GM12874 (cell line): ENCODE results near the gene RNF103.

ENCODE experiments used
- TF ChIP-seq, protein P1 (sequence below): IDR thresholded peaks from 2 replicates; pipeline ENCODE4 v1.5.1; 2011; ENCODE audit warnings: low read depth, mild to moderate bottlenecking, control low read depth, low read length, moderate library complexity; ENCODE audit not compliant: insufficient read depth

RNF103 gene, protein sequence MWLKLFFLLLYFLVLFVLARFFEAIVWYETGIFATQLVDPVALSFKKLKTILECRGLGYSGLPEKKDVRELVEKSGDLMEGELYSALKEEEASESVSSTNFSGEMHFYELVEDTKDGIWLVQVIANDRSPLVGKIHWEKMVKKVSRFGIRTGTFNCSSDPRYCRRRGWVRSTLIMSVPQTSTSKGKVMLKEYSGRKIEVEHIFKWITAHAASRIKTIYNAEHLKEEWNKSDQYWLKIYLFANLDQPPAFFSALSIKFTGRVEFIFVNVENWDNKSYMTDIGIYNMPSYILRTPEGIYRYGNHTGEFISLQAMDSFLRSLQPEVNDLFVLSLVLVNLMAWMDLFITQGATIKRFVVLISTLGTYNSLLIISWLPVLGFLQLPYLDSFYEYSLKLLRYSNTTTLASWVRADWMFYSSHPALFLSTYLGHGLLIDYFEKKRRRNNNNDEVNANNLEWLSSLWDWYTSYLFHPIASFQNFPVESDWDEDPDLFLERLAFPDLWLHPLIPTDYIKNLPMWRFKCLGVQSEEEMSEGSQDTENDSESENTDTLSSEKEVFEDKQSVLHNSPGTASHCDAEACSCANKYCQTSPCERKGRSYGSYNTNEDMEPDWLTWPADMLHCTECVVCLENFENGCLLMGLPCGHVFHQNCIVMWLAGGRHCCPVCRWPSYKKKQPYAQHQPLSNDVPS

DNA sequence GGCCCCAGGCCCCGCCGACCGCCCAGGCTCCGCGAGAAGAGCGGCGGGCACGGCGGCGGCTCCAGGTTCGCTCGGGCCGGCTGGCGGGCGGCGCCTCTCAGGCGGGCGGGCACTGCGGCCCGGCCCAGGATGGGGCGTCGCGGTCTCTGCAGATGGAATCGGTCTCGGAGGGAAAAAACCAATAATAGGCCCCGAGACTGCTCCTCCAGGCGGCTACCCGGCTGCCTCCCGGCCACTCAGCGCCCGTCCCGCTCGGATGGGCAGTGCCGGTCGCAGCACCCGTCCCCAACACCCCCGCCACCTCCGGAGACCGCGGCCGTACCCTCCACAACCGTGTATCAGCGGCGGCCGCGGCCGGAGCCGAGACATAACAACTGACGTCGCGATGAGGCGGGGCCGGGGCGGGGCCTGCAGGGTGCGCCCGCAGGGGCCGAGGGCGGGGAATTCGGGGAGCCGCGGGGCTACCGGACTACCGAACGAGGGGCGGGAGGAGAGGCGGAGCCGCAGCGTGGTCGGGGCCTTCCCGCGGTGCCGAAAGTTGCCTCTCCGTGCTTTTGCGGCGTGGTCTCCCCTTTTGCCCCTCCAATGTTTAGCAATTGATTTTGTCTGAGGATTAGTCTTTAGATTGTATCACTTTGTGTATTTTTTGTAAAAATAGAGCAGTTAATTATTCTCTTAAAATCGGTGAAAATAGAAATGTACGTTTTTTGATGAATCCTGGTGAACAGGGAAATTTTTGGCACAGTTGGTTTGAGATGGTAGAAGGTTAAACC, at the start of gene RNF103:
Gene RNF103 (minus strand): TSS at position 372 of the 773 bp plus-strand sequence. CDS start 979 bp downstream, outside the sequence.
- TF ChIP-seq, protein P1, sequence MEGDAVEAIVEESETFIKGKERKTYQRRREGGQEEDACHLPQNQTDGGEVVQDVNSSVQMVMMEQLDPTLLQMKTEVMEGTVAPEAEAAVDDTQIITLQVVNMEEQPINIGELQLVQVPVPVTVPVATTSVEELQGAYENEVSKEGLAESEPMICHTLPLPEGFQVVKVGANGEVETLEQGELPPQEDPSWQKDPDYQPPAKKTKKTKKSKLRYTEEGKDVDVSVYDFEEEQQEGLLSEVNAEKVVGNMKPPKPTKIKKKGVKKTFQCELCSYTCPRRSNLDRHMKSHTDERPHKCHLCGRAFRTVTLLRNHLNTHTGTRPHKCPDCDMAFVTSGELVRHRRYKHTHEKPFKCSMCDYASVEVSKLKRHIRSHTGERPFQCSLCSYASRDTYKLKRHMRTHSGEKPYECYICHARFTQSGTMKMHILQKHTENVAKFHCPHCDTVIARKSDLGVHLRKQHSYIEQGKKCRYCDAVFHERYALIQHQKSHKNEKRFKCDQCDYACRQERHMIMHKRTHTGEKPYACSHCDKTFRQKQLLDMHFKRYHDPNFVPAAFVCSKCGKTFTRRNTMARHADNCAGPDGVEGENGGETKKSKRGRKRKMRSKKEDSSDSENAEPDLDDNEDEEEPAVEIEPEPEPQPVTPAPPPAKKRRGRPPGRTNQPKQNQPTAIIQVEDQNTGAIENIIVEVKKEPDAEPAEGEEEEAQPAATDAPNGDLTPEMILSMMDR: no peak

DNA sequence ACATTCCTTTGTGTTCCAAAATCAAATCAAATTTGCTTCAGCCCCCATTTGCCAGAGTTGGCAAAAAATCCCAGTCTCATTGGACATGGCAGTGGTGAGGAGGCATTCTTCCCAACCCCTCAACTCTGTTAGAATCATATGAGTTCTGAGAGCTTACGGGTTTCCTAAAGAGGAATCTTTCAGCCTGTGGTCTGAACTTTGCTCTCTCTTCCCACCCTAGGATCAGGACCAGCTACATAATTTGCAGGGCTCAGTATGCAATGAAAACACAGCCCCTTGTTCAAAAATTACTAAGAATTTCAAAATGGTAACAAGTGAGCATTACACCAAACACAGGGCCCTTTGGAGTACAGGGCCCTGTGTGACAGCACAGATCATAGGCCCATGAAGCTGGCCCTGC, 49.3 kb upstream of the RNF103 start:
- TF ChIP-seq, protein P1: no peak

DNA sequence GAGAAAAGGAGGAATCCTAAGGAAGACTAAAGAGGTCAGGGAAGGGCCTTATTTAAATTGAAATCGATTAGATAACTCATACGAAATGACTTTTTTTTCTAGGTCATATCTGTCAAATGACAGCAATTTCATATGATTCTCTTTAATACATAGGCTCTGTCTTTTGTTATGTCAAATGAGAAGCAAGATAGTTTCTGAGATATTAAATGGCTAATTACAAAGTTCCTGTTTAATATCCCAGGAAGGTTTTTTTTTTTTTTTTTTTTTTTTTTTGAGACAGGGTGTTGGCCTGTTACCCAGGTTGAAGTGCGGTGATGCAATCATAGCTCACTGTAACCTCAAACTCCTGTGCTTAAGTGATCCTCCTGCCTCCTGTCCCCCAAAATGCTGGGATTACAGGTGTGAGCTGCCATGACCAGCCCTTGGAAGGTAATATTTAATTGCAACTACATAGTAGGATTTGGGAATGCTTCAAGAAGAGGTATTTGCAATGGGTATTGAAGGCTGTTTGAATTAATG, 48.4 kb upstream of the RNF103 start:
- TF ChIP-seq, protein P1: no peak

DNA sequence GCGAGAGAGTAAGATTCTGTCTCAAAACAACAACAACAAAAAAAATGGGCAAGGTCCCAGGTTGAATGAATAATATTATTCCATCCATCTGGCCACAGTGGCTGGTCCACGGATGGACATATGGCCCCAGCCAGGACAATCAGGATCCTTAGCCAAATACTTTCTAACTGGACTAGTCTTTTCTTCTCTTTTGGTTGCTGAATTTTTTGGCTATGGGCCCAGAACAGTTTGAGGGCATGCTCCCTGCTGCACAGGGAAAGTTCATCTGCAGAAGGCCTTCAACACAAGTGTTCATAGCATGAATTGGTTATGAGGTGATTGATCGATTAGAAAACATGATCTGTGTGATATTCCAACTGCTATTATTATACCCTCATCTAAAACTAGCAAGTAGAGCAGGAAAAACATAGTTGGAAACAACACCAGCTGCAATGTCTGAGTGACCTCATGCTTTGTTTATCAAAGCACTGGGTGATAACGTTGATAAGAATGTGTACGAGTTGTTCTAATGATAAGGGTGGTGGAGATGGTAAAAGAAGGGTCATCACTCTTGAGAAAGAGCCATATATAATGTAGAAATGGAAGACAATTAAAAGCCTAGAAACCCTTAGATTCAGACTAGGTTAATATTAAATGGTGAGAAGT, 47.8 kb upstream of the RNF103 start:
- TF ChIP-seq, protein P1: no peak

DNA sequence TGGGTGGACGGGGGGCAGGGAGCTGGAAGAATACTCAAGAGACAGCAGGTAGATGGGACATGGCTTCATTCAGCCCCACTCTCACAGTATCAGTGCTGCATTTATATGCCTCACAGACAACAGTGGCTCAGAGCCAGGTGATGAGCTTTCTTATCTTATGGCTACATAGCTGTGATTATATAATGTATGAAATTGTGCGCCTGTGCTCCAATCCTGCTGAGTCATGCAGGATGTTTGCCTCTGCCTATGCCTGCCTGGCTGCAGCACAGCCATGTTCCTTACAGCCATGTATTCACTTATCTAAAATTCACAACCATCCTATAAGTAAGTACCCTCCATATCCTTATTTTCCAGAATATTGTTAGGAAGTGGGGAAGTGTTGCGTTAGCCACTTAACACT, 37.7 kb upstream of the RNF103 start:
- TF ChIP-seq, protein P1: no peak

DNA sequence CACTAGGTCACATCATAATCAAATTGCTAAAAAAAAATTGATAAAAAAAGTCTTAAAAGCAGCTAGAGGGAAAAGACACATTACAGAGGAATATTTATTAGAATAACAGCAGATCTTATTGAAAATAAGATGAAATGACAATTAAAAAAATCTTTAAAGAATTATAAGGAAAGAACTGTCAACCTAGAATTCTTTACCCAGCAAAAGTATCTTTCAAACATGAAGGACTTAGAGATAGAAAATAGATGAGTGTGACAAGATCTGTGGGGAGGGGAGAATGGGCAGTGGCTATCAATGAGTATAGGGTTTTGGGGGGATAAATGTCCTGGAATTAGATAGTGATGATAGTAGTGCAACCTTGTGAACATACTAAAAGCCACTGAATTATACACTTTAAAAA, 26.5 kb upstream of the RNF103 start:
- TF ChIP-seq, protein P1: no peak
